Activated CD8-positive, alpha-beta memory T cell treated with anti-CD3 and anti-CD28 coated beads for 1 hour (primary cell): Measurements from ENCODE around the gene CDK15.

Source experiments
- DNase-seq, 2 donors: peaks; one replicate each; pipeline ENCODE4 v3.0.0-alpha.2; 2020; ENCODE audit warnings: low read depth in 1 of 2; ENCODE audit errors: extremely low read depth in 1 of 2

Gene CDK15

DNA sequence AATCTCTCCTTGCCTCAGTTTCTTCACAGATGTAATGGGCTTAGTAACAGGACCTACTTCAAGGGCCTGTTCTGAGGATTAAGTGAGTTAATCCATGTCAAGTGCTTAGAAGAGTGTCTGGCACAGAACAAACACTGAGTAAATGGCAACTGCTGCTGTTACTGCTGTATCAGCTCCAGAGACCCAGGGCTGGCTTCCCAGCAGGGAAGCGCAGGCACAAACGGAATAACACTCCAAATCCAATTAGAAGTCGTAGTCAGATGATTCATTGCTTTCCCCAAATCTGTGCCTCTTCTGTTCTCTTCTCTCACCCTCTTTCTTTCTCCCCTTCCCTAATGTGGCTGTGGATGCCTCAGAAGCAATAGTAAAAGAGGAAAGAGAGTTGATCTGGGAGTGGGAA, 126.2 kb downstream of the CDK15 start:
- DNase-seq, result no peak

DNA sequence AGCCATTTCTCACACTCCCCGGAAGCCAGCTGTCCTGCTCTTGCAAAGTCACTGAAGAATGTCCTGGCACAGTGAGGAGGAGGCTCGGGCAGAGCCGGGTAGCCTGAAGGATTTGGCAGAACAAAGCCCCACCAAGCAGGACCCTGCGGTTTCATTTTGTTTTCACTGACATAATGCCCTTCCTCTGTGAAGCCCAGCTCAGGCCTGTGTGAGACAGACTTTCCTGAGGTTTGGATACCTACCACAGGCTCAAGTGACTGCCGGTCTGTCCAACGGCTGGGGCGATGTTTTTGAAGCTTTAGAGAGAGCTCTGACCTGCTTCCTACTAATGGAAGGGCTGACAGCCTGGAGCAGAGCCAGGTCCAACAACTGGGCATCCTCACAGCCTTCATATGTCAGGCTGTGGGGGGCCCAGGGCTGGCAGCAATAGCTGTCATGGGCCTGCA, 127.5 kb downstream of the CDK15 start:
- DNase-seq, result no peak

DNA sequence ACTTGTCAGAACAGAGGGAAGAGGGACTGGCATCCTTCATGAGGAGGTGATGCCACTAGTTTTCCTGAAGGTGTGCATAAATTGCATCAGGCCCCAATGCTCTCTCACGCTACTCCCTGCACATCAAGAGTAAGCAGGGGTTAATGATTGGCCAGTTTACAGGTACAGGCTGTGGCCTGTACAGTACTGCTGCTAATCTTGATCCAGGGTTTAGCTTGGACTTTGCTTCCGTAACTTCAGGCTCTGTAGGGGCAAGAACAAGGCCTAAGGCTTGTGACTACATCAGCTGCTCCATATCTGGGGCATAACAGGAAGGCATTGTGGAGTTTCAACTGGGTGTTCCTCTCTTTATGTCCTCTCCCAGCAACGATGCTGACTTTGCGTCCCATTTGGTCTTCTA, 130.5 kb downstream of the CDK15 start:
- no peak for DNase-seq

DNA sequence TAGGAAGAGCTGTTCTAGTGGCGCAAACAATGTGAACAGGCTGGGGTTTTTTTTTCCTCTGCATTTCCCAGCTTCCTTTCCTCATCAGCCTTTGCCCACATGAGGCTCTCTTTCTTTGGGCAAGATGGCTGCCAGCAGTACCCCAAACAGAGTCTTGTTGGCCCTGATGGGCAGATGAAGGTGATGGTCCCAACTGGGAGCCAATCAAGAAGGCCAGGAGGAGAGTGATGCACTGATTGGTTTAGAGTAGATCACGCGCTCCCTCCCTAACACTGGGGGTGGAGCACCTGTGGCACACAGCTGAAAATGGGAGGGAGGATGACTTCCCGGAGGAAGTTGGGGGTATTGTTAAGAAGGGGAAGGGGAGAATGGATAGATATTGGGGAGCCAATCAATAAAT, 131.0 kb downstream of the CDK15 start:
- DNase-seq, result no peak

DNA sequence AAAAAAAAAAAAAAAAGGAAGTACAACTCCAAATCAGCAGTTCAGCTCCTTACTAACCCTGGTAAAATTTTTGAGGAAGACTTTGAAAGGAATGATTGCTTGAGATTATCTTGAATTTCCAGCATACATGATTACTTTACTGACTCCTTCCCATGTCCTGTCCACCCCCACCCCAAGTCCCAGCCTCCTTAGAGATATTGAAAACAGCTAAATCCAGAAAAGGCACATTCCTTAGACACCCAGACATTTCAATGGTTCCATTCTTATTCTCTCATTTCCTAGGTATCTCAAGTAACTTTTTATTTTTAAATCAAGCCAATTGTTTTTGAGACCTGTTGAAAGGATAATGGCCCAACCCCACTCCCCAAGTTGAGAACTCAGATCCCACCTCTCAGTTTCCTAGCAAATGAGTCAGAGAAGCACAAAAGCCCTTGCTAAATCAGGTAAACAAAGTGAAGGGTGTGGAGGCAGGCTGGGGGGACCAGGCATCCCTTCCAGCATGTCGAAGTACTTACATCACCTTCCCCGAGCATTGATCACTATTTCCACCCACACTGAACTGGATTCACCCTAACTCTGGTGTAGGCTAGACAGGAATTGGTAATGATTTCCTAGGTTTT, 131.9 kb downstream of the CDK15 start:
- no peak for DNase-seq

DNA sequence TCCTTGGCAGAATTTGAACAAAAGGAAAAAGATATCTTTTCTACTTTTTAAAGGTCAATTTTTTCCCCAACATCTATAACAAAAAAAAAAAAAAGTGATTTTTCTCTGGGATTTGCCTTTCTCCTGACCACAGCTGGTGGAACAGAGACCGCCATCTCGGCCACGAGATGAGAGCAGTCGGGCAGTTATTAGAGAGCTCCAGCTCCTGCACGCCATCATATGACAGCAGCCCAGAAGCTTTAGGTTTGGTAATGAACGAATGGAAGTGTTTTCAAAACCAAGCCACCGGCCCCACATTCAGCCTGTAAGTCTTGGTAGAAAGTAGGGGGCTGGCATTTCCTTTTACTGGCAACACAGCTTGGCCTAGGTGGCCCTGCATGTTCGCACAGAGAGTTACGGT, 132.4 kb downstream of the CDK15 start:
- no peak for DNase-seq

DNA sequence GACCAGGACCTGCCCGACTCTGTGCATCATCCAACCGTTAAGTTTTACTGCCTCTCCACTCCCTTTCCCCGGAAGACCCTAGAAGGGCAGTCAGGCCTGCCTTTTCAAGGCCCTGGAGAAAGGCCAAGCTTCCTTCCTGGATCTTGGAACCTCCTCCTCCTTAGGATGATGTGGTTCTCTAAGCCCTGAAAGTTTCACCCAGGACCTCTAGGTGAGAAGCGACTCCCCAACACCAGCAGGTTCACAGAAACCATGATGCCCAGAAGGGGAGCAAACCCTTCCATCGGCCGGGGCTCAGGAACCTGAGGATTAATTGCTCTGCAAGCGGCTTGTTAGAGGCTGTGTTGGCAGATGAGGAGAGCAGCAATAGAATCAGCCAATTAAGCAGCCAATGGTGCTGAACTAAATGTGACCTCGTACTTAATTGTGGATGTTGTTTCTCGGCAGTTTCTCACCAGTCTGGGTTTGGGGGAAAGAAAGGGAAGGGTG, 133.2 kb downstream of the CDK15 start:
- no peak for DNase-seq

DNA sequence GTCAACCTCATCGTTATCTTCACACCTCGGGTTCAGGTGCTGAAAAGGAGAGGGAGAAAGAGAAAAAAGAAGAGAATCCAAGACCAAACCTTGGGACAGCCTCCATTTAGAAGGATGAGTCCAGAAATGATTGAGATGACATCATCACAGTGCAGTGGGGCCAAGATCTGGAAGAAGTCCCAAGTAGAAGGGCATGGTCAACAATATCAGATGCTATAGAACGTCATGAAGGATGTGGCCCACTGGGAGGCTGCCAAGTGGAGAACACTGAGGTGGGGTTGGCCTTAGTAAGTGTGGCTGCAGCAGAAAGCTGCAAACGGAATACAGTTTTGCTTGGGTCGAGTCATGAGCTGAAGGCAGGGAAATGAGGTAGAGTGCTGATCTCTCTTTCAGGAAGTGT, 136.2 kb downstream of the CDK15 start:
- DNase-seq, result no peak
